Measurements from ENCODE around the gene OR51I2.

Gene OR51I2, protein sequence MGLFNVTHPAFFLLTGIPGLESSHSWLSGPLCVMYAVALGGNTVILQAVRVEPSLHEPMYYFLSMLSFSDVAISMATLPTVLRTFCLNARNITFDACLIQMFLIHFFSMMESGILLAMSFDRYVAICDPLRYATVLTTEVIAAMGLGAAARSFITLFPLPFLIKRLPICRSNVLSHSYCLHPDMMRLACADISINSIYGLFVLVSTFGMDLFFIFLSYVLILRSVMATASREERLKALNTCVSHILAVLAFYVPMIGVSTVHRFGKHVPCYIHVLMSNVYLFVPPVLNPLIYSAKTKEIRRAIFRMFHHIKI

DNA sequence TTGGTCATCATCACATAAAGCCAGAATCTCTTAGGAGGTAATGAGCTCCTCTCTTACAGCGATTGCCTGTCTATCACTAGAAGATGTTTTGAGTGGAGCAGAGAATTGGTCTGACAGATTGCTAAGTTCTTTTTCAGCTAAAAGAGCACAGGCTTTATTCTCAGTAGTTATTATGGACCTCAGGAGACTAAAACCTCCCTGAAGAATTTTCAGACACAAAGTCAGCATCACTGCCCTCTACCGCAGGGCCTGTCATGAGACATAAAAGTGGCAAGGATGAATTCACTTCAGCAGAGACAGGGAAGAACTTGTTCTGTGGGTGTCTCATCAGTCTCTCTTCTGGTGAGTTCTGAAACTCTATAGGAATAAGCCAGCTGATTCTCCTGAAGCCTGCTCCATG is at the start of gene OR51I2:
OR51I2 (plus strand) TSS at position 301 of the 400 bp plus-strand sequence. CDS start 4,166 bp downstream, outside the sequence.
- no peak for DNase-seq

DNA sequence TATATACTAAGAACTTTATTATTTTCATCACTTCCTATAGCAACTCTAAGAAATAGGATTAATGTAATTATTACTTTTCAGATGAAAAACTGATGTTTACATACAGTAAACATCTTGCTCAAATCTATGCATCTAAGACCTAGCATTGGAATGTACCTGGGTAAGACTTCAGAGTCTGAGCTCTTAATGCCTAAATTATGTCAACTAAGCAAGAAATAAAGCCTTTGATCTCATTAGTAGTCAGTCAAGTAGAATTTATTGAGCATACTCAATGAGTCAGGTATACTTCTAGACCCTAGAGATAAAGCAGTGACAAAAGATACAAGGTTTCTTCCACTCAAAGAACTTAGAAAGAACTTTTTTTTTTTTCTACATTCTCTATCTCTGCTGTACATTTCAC is 44.0 kb upstream of the OR51I2 start:
- no peak for DNase-seq

DNA sequence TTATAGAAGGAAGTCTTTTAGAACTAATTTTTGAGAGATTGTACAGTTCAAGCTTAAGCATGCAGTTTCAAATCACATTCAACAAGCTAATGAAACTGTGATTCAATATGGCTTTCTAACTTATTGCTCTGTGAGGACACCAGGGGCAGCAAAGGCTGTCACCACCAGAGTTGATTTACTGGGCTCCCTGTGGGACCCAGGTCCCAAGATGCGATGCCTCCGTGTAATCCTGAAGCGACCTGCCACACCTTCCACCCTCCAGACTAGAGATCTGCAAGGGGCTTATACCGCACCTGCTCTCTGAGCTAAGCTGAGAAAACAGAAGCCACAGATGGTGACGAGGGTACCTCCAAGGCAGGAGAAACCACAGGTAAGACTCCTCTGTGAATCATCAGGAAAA is 28.1 kb upstream of the OR51I2 start:
- DNase-seq = no peak

DNA sequence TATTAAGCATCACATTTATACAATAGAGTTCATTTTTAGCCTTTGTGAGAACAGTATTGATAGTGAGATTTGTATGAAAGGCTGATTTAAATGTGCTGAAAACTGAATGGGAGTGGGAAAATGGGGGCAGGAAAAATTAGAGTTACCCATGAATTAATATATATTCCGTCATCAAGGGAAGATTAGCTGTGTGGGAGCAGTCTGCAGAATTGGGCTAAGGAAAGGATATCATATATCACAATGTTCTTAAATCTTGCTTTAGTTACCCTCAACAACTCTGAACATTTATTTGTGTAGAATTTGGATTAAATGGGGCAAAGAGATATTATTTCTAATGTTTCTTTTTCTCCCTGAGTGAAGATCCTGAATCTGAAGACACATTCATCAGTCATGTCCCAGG is 27.3 kb upstream of the OR51I2 start, which contains the start of gene OR51Q1:
OR51Q1 (plus strand) TSS at position 301 of the 400 bp plus-strand sequence; CDS start at position 391, 90 bp downstream.
- DNase-seq = no peak

DNA sequence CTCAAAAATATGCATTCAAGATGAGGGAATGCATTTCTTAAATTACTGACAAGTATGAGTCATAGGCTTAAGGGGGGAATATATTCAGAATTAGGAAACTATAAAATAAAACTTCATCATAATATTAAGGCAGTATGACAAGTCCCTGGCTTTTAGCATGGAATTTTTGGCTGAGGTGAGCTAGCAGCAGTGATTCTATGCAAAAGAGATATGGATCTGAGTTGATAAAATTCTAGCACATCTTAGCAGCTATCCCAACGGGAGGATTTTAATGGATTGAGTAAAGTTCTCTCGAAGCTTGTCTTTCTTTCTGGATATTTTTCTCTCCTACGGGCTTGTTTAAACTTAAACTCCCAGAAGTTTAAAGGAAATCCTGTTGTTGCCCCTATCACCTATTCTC is 26.0 kb upstream of the OR51I2 start:
- DNase-seq = no peak

GRCh38 chr11:5441414-5441813 is 7.7 kb upstream of the OR51I2 start, which contains the start of gene OR51I1:
Gene OR51I1, minus strand, starts transcription at chr11:5441514. Its CDS starts 0 bp downstream, at chr11:5441514.
- no peak for DNase-seq

DNA sequence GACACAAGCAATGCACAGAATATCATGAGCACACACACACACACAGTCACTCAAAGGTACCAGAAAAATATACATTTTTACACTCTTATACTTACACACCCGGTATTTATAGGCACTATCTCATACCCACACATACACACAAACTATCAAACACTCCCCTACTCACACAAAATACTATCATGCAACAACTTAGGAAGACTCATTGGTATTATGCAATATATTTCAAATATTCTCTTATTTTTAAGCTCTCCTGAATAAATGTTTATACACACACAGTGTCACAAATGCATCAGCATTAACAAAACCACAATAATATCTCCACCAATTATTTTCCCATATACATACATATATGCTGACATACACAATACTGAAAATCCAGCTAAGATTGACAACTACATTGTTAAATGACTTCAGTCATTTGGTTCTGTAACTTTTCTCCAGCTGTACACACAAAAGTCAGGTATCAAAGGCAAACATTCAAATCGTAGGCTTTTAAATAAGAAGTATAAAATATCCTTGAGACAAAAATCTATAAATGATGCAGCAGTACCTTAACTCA is 5.2 kb upstream of the OR51I2 start:
- DNase-seq = no peak

DNA sequence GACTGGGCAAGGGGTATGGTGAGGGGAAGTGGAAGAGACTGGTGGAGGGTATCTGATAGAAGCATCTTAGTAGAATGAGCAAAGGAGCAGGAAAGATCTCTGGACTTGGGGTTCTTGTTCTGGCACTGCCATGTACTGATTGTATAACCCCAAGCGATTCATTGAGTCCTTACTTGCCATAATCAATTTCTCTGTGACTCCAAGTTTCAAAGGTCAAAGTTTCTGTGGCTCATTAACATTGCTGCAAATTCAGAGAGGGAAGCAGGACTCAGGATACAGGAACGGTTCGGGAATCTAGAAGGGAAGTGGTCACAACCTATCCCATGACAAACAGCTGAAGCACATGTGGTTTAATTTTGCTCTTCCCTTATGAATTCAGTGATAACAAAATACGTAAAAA is 309 bp downstream of the OR51I2 start:
- no peak for DNase-seq

DNA sequence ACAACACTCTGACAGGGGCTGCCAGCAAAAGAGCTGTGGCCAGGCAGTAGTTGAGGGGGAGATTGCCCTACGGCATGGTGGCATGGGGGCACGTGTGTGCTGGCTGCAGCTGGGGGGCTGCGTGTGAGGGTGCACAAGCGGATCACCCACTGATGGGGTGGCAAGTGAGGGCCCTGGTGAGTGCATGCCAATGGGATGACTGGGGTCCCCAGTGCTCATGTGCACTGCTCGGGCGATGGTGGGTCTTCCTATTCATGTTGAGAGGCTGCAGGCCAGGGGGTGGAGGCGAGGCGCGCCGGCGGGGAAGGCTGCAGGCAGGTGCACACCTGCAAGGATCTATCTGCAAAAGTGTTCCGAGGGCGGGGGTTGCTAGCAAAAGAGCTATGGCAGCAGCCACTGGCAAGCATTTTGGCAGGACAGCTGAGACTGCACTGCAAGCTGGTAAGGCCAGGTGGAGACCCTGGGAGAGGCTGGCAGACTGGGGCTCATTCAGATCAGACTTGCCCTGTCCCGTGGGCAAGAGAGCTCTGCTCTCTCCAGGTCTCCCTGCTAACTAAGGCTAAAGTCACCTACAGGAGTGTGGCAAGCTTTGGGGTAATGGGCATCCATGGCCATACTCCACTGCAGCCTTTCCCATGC is 12.0 kb downstream of the OR51I2 start:
- no peak for DNase-seq

GRCh38 chr11:5467527-5467926 is 18.4 kb downstream of the OR51I2 start:
- DNase-seq = no peak

DNA sequence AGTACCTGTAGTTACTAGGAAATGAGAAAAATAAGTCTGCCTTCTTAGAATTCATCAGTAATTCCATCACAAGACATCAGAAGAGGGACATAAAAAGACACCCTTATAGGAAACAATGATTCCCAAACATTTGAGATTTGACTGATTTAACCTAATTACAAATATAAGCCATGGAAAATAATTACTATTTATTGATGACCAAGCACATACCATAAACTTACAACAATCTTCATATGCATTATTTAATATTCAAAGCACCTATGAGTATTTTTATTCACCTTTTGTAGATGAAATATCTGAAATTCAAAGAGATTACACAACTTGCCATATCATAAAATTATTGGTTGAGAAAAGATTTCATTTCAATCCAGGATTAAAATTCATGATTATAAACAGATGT is 24.8 kb downstream of the OR51I2 start:
- no peak for DNase-seq

GRCh38 chr11:5476186-5476819 is 27.2 kb downstream of the OR51I2 start:
- DNase-seq = peak; percentile 45

DNA sequence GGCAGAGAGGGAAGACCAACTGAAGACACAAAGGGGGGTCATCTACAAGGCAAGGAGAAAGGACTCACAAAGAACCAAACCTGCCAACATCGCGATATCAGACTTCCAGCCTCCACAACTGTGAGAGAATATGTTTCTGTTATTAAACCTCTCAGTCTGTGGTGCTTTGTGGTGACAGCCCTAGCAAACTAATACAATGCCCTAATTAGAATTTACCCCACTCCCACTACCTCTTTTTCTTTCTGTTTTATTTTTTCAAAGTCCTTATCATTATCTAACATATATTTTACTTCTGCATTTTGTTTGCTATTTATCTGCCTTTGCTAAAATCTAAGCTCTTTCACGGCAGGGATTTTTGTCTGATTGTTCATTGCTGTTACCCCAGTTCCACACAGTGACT is 36.9 kb downstream of the OR51I2 start:
- no peak for DNase-seq

GRCh38 chr11:5486421-5486820 is 37.3 kb downstream of the OR51I2 start:
- peak; percentile 30 for DNase-seq

DNA sequence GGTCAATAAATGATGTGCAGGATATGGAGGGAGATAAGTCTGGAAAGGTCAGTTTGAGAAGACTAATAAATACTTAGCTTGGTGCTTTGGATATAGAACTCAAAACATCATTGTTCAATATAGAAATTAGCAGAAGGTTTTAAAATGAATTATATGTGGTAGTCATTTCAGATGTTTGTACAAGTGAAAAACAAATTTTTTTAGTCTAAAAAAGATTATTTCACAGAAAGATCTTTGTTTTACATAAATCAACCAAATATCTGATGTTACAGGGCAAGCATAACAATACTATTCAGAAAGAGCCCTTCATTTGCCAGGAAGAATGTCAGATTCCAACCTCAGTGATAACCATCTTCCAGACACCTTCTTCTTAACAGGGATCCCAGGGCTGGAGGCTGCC is 39.3 kb downstream of the OR51I2 start, which contains the start of gene OR52D1:
OR52D1 (plus strand) TSS at position 301 of the 400 bp plus-strand sequence; CDS start at position 323, 22 bp downstream.
- no peak for DNase-seq

DNA sequence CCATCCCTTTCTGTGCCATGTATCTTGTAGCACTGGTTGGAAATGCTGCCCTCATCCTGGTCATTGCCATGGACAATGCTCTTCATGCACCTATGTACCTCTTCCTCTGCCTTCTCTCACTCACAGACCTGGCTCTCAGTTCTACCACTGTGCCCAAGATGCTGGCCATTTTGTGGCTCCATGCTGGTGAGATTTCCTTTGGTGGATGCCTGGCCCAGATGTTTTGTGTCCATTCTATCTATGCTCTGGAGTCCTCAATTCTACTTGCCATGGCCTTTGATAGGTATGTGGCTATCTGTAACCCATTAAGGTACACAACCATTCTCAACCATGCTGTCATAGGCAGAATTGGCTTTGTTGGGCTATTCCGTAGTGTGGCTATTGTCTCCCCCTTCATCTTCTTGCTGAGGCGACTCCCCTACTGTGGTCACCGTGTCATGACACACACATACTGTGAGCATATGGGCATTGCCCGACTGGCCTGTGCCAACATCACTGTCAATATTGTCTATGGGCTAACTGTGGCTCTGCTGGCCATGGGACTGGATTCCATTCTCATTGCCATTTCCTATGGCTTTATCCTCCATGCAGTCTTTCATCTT is 39.8 kb downstream of the OR51I2 start:
- no peak for DNase-seq

GRCh38 chr11:5489576-5490357 is 40.6 kb downstream of the OR51I2 start:
- no peak for DNase-seq

DNA sequence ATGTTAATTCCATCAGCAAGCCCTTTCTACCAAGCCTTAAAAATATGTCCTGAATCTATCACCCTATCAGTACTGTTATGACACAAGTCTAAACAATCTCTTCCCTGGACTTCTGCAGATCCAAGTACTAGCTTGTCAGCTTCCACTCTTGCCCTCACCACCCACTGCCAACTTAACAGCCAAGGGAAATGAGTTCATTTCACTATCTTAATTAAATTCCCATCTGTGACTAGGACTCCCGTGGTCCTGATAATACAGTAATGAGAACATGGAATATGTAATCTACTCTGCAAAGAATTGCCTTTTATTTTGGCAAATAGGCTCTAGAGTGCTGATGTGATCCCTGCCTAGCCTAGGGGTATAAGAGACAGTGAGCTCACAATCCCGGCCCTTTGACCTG is 50.5 kb downstream of the OR51I2 start:
- DNase-seq = no peak

DNA sequence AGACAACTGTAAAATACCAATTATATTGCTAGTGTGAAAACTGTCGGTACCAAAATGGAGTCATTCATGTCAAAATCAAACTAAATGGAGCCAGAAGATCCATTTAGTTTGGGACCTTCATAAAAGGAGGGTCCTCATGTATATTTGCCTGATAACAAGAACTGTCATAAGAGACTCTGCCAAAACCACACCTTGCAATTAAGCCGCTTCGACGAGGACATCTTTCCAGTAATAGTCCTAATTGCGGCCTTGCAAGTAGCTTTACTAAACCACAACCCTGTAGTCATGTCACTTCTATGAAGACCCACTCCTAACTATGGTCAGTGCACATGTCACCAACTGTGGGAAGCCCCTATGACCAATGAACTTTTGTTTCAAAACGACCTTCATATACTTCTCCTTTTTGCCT is 51.3 kb downstream of the OR51I2 start:
- no peak for DNase-seq

DNA sequence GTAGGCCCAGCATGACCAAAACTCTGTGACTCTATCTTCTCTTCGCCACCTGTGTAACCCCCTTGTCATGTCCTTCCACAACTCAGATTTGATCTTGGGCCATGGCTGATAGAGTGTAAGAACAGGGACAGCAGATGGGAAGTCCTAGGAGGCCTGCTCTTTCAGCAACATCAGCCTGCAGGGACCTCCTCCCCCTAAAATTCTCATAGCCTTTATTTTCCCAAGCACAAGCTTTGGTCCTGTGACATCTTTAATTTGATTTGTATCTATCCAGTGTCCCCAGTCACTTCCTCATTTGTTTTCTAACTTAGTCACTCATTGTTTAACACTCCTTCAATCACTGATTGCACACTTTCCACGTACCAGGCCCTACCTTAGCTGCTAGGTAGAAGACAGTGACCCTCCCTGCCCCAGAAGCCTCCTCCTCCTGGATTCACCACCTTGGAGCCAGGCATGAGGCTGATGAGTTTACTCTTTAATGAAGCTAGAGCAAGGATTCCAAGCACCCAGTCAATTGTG is 55.3 kb downstream of the OR51I2 start:
- DNase-seq = no peak

DNA sequence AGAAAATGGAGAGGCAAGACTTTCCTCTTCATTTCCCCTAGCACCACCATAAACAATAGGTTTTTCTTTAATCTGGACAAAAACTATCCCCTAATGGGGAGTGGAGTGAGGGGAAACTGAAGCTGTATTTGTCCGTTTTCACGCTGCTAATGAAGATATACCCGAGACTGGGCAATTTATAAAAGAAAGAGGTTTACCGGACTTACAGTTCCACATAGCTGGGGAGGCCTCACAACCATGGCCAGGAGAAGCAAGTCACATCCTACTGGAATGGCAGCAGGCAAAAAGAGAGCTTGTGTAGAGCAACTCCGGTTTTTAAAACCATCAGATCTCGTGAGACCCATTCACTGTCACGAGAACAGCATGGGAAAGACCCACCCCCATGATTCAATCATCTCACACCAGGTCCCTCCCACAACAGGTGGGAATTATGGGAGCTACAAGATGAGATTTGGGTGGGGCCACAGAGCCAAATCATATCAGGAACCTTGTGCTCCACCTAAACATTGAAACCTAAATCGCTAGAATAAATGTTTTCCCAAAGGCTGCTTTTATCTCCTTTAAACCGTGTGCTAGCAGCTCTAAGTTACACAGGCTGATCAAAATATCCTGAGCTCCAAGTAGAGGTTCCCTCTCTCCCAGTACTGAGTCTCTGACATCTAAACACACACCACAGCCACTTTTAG is 56.4 kb downstream of the OR51I2 start:
- no peak for DNase-seq

Measured in stimulated activated CD8-positive, alpha-beta memory T cell treated with anti-CD3 and anti-CD28 coated beads, Interleukin-4, amount 100 ng/mL, for 48 hours (primary cell).